Neural cell (in vitro differentiated cells): ENCODE measurements around the gene F3. TPM values are rescaled to one million over a fixed set of nuclear protein-coding genes. Genes with fewer than 3 reads are reported as not detected.

ENCODE experiments used
- H2AFZ ChIP-seq: fragments of 200-600, 300-800 bp; sonication (generic), shearing (Covaris generic); 2 replicates; pipeline ENCODE4 v1.6.0; 2014; ENCODE audit warnings: low read depth, mild to moderate bottlenecking, antibody characterized with exemption, low read length, moderate library complexity
- H3F3A ChIP-seq: fragments of 200-600 bp; shearing (Covaris generic); 2 replicates; pipeline ENCODE4 v1.6.1; 2016; ENCODE audit warnings: mild to moderate bottlenecking, moderate library complexity, mixed read lengths, antibody characterized with exemption, low read length; ENCODE audit not compliant: insufficient read depth, poor library complexity, severe bottlenecking
- H3K27ac ChIP-seq: fragments of 200-600, 300-800 bp; sonication (generic), shearing (Covaris generic); 2 replicates; pipeline ENCODE4 v1.5.1; 2014; ENCODE audit warnings: mild to moderate bottlenecking, low read length, moderate library complexity
- H3K27me3 ChIP-seq: fragments of 300-800, 200-600 bp; sonication (generic), shearing (Covaris generic); 2 replicates; pipeline ENCODE4 v1.6.0; 2014; ENCODE audit warnings: mild to moderate bottlenecking, low read depth, low read length, moderate library complexity; ENCODE audit not compliant: insufficient read depth
- H3K36me3 ChIP-seq: fragments of 300-800, 200-600 bp; sonication (generic), shearing (Covaris generic); 2 replicates; pipeline ENCODE4 v1.5.1; 2014; ENCODE audit warnings: mild to moderate bottlenecking, antibody characterized with exemption, low read length, moderate library complexity; ENCODE audit not compliant: insufficient read depth
- H3K4me2 ChIP-seq: fragments of 300-800, 200-600 bp; sonication (generic), shearing (Covaris generic); 2 replicates; pipeline ENCODE4 v1.6.0; 2014; ENCODE audit warnings: mild to moderate bottlenecking, low read length
- H3K4me3 ChIP-seq: fragments of 300-800, 200-600 bp; sonication (generic), shearing (Covaris generic); 2 replicates; pipeline ENCODE4 v1.5.1; 2014; ENCODE audit warnings: mild to moderate bottlenecking, low read length, moderate library complexity
- H3K79me2 ChIP-seq: fragments of 200-600 bp; shearing (Covaris generic); replicated peaks from 2 replicates; pipeline ENCODE4 v1.6.0; 2014; ENCODE audit warnings: mild to moderate bottlenecking, low read length, moderate library complexity; ENCODE audit not compliant: insufficient read depth
- H3K9ac ChIP-seq: fragments of 300-800, 200-600 bp; sonication (generic), shearing (Covaris generic); 2 replicates; pipeline ENCODE4 v1.6.1; 2016; ENCODE audit warnings: mild to moderate bottlenecking, low read length, mixed read lengths
- H3K9me2 ChIP-seq: fragments of 200-600 bp; shearing (Covaris generic); 2 replicates; pipeline ENCODE4 v1.6.1; 2016; ENCODE audit warnings: mild to moderate bottlenecking, low read length, mixed read lengths; ENCODE audit not compliant: insufficient read depth
- H3K9me3 ChIP-seq: fragments of 200-600, 300-800 bp; sonication (generic), shearing (Covaris generic); 2 replicates; pipeline ENCODE4 v1.6.1; 2016; ENCODE audit warnings: mild to moderate bottlenecking, mixed run types, low read length, moderate library complexity, mixed read lengths
- H4K20me1 ChIP-seq: fragments of 200-600 bp; shearing (Covaris generic); 2 replicates; pipeline ENCODE4 v1.6.1; 2016; ENCODE audit warnings: mild to moderate bottlenecking, mixed run types; ENCODE audit not compliant: insufficient read depth
- CTCF ChIP-seq: fragments of 450-650 bp; IDR thresholded peaks from 2 replicates; pipeline ENCODE4 v1.5.1; 2014; ENCODE audit warnings: antibody characterized with exemption, mild to moderate bottlenecking, moderate library complexity; ENCODE audit not compliant: poor library complexity, severe bottlenecking
- EP300 ChIP-seq: fragments of 450-650 bp; conservative IDR thresholded peaks from 2 replicates; pipeline ENCODE4 v1.6.1; 2014; ENCODE audit warnings: antibody characterized with exemption, mild to moderate bottlenecking, moderate library complexity; ENCODE audit not compliant: poor library complexity, severe bottlenecking
- EZH2 ChIP-seq: fragments of 200-600, 300-800 bp; shearing (Covaris generic), sonication (generic); IDR thresholded peaks from 2 replicates; pipeline ENCODE4 v1.6.1; 2014; ENCODE audit warnings: antibody characterized with exemption, low read length, borderline replicate concordance, mild to moderate bottlenecking; ENCODE audit not compliant: insufficient read depth, poor library complexity, severe bottlenecking
- MXI1 ChIP-seq: fragments of 450-650 bp; conservative IDR thresholded peaks from 2 replicates; pipeline ENCODE4 v1.6.1; 2014; ENCODE audit warnings: antibody characterized with exemption, mild to moderate bottlenecking; ENCODE audit not compliant: poor library complexity, severe bottlenecking
- POLR2AphosphoS5 ChIP-seq: IDR thresholded peaks from 2 replicates; pipeline ENCODE4 v1.6.1; 2012
- RAD21 ChIP-seq: fragments of 450-650 bp; conservative IDR thresholded peaks from 2 replicates; pipeline ENCODE4 v1.6.1; 2014; ENCODE audit warnings: antibody characterized with exemption, mild to moderate bottlenecking, moderate library complexity
- SMC3 ChIP-seq: fragments of 450-650 bp; conservative IDR thresholded peaks from 2 replicates; pipeline ENCODE4 v1.6.1; 2014; ENCODE audit warnings: antibody characterized with exemption, mild to moderate bottlenecking, moderate library complexity; ENCODE audit not compliant: poor library complexity
- TAF1 ChIP-seq: IDR thresholded peaks from 2 replicates; pipeline ENCODE4 v1.6.1; 2012; ENCODE audit warnings: low read depth
- polyA plus RNA-seq: library from polyadenylated mRNA; depleted of rRNA; stranded (reverse); fragments of >200 nt; gene quantifications from 2 replicates; pipeline ENCODE4 v1.2.3, GENCODE V29; 2014
- TF ChIP-seq, protein P1 (sequence below): IDR thresholded peaks from 2 replicates; pipeline ENCODE4 v1.6.1; 2012; ENCODE audit warnings: borderline replicate concordance

Gene F3
- polyA plus RNA-seq, 1 donor from 2014 or later, result 0.10 TPM

- Histone ChIP-seq H4K20me1 (no peaks in the 10 kb centered on the region), H3K9me2 (no peaks in the 10 kb centered on the region), H3K4me2 (no peak overlapping the region), H3K4me3 (no peak overlapping the region), H3K79me2 (no peaks in the 10 kb centered on the region), H3K27me3 (no peaks in the 10 kb centered on the region), H2AFZ (no peak overlapping the region), H3K36me3 (peaks cover 15% of the 10 kb centered on the region), H3F3A (no peaks in the 10 kb centered on the region), H3K27ac (no peak overlapping the region), H3K9me3 (no peaks in the 10 kb centered on the region), H3K9ac (no peak overlapping the region)
- TF ChIP-seq EP300, result no peak
- TF ChIP-seq CTCF, result no peak
- TF ChIP-seq MXI1, result no peak
- TF ChIP-seq SMC3, result no peak
- no peak for TF ChIP-seq TAF1
- TF ChIP-seq, protein P1, sequence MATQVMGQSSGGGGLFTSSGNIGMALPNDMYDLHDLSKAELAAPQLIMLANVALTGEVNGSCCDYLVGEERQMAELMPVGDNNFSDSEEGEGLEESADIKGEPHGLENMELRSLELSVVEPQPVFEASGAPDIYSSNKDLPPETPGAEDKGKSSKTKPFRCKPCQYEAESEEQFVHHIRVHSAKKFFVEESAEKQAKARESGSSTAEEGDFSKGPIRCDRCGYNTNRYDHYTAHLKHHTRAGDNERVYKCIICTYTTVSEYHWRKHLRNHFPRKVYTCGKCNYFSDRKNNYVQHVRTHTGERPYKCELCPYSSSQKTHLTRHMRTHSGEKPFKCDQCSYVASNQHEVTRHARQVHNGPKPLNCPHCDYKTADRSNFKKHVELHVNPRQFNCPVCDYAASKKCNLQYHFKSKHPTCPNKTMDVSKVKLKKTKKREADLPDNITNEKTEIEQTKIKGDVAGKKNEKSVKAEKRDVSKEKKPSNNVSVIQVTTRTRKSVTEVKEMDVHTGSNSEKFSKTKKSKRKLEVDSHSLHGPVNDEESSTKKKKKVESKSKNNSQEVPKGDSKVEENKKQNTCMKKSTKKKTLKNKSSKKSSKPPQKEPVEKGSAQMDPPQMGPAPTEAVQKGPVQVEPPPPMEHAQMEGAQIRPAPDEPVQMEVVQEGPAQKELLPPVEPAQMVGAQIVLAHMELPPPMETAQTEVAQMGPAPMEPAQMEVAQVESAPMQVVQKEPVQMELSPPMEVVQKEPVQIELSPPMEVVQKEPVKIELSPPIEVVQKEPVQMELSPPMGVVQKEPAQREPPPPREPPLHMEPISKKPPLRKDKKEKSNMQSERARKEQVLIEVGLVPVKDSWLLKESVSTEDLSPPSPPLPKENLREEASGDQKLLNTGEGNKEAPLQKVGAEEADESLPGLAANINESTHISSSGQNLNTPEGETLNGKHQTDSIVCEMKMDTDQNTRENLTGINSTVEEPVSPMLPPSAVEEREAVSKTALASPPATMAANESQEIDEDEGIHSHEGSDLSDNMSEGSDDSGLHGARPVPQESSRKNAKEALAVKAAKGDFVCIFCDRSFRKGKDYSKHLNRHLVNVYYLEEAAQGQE, result no peak
- TF ChIP-seq RAD21, result no peak
- no peak for TF ChIP-seq POLR2AphosphoS5
- TF ChIP-seq EZH2, result no peak
Measured at GRCh38 chr1:94503153-94503552, 38.4 kb downstream of the F3 start.

- H3K4me2 ChIP-seq, result no peak overlapping the region
- no peaks in the 10 kb centered on the region for H3F3A ChIP-seq
- no peak overlapping the region for H3K9ac ChIP-seq
- no peaks in the 10 kb centered on the region for H3K9me2 ChIP-seq
- H3K36me3 ChIP-seq, result peaks cover 15% of the 10 kb centered on the region
- no peaks in the 10 kb centered on the region for H3K27me3 ChIP-seq
- H3K4me3 ChIP-seq, result no peak overlapping the region
- no peak overlapping the region for H3K27ac ChIP-seq
- no peaks in the 10 kb centered on the region for H3K79me2 ChIP-seq
- TF ChIP-seq, protein P1, result no peak
- TF ChIP-seq EZH2 (no peak), SMC3 (no peak), MXI1 (no peak), POLR2AphosphoS5 (no peak), RAD21 (no peak), TAF1 (no peak), CTCF (no peak), EP300 (no peak)
- H2AFZ ChIP-seq, result no peak overlapping the region
- no peaks in the 10 kb centered on the region for H3K9me3 ChIP-seq
- no peaks in the 10 kb centered on the region for H4K20me1 ChIP-seq
Measured at GRCh38 chr1:94501935-94502334, 39.6 kb downstream of the F3 start.
